ENCODE data around the gene ATP8A2. TPM values are rescaled to one million over a fixed set of nuclear protein-coding genes. Genes with fewer than 3 reads are reported as not detected.
A peak's percentile ranks its signal among the peaks of the same experiment; 100 is the strongest.

ATP8A2 gene
- total RNA-seq, 4 donors from 2014 or later: not detected

DNA sequence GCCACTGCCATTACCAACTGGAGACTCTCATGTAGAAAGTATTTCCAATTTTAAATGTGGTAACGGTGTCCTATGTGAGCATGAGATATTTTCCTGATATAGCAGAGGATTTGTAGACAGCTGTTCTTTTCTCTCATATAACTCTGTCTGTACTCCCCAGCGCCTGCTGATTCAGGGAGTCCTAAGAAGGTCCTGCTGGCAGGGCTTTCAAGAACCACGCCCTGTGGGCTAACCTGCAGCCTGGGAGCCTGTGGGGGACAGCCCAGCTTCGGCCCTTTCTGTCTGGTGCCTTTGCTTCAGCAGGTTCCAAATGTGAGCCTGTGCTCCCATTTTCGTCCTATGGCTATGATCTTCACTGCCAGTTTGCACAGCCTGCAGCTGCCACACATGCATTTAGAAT, 316.8 kb downstream of the ATP8A2 start:
- Histone ChIP-seq H3K9me3 (no peaks in the 10 kb centered on the region), H3K36me3 (no peaks in the 10 kb centered on the region), H3K4me1 (peaks cover 63 to 65% of the 10 kb centered on the region in 2 donors), H3K4me3 (no peak overlapping the region), H3K27me3 (no peaks in the 10 kb centered on the region), H3K27ac (peak overlapping the region; percentile 30 to 78 (median 73))
- ATAC-seq (peak; percentile 87 to 92), DNase-seq (peak; percentile 41 to 78)
- TF ChIP-seq POLR2A (IDR thresholded peaks at IDR 0.05): no peak
- TF ChIP-seq, protein P1, sequence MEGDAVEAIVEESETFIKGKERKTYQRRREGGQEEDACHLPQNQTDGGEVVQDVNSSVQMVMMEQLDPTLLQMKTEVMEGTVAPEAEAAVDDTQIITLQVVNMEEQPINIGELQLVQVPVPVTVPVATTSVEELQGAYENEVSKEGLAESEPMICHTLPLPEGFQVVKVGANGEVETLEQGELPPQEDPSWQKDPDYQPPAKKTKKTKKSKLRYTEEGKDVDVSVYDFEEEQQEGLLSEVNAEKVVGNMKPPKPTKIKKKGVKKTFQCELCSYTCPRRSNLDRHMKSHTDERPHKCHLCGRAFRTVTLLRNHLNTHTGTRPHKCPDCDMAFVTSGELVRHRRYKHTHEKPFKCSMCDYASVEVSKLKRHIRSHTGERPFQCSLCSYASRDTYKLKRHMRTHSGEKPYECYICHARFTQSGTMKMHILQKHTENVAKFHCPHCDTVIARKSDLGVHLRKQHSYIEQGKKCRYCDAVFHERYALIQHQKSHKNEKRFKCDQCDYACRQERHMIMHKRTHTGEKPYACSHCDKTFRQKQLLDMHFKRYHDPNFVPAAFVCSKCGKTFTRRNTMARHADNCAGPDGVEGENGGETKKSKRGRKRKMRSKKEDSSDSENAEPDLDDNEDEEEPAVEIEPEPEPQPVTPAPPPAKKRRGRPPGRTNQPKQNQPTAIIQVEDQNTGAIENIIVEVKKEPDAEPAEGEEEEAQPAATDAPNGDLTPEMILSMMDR (IDR thresholded peaks at IDR 0.05 in 4 of 5, conservative IDR thresholded peaks at IDR 0.05 in 1 of 5): no peak
- intact Hi-C loops (cut with DNase I; ENCODE audit: low total_unique reads): no loop called here
- in situ Hi-C loops (cut with MboI; ENCODE audit: low sequenced_read_pairs in 4 of 4): no loop called here

DNA sequence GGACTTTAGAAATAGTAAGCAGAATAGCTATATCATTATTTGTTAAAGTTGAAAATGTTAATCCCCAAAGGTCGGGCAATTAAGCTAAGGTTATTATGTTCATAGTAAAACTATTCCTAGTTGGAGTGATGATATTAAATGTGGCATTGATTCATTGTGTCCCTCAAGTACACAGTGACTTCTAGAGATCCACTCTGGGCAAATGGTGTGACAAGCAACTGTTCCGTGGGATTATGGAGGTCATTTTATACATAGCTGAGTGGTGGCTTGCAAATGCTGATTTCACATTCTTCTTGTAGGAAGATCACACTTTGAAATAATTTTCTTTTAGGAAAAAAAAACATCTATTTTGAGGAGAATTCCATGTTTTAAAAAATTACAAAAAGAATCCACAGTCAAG, 317.8 kb downstream of the ATP8A2 start:
- in situ Hi-C loops (cut with MboI; ENCODE audit: low sequenced_read_pairs in 4 of 4) (no loop called here), intact Hi-C loops (cut with DNase I; ENCODE audit: low total_unique reads) (no loop called here)
- H3K9me3 ChIP-seq: no peaks in the 10 kb centered on the region
- H3K27ac ChIP-seq: peak overlapping the region in 3 of 4 donors; percentile 70 to 78 (median 76)
- H3K4me1 ChIP-seq: peaks cover 57% of the 10 kb centered on the region in 2 donors
- DNase-seq (no peak), ATAC-seq (no peak)
- no peak overlapping the region for H3K4me3 ChIP-seq
- H3K36me3 ChIP-seq: no peaks in the 10 kb centered on the region
- H3K27me3 ChIP-seq: no peaks in the 10 kb centered on the region
- TF ChIP-seq POLR2A (IDR thresholded peaks at IDR 0.05): no peak
- TF ChIP-seq, protein P1 (IDR thresholded peaks at IDR 0.05 in 4 of 5, conservative IDR thresholded peaks at IDR 0.05 in 1 of 5): no peak

DNA sequence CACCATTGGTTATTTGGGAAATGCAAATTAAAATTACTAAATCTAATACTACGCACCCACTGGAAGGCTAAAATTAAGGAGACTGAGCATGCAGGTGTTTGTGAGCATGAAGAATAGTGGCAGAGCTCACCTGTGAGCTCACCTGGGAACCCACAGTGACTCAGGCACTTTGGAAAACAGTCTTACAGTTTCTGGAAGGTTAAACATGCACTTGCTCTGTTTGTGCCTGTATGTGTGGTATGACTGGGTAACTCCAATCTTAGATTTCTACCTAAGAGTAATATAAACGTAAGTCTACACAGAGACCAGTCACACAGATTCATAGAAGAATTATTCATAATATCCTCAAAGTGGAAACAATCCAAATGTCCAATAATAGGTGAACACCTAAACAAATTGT, 318.8 kb downstream of the ATP8A2 start:
- H3K27ac ChIP-seq: no peak overlapping the region
- H3K9me3 ChIP-seq: no peaks in the 10 kb centered on the region
- intact Hi-C loops (cut with DNase I; ENCODE audit: low total_unique reads) (no loop called here), in situ Hi-C loops (cut with MboI; ENCODE audit: low sequenced_read_pairs in 4 of 4) (no loop called here)
- no peak for ATAC-seq
- H3K4me3 ChIP-seq: no peak overlapping the region
- no peak for TF ChIP-seq POLR2A (IDR thresholded peaks at IDR 0.05)
- TF ChIP-seq, protein P1 (IDR thresholded peaks at IDR 0.05 in 4 of 5, conservative IDR thresholded peaks at IDR 0.05 in 1 of 5): no peak
- no peaks in the 10 kb centered on the region for H3K36me3 ChIP-seq
- H3K27me3 ChIP-seq: no peaks in the 10 kb centered on the region
- no peak for DNase-seq
- peaks cover 47 to 48% of the 10 kb centered on the region in 2 donors for H3K4me1 ChIP-seq

DNA sequence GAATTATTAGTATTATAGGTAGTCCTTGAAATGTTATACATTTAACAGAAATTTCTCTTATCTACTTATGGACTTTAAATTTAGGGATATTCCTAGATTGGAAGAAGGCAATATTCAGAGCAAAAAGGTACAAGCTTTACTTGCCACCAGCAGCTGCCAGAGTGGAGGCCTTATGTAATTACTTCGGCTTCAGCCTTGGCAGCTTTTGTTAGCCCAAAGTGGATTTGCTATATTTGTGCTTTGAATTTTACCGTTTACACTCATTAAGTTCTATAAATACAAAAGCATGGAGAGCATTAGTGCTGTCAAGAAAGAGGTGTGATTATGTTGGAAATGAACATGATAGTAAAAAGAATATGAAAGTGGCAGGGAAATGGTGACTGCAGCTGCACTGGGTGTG, 319.9 kb downstream of the ATP8A2 start:
- Histone ChIP-seq H3K4me3 (no peak overlapping the region), H3K36me3 (no peaks in the 10 kb centered on the region), H3K27ac (peak overlapping the region in 2 of 4 donors; percentile 9 to 30), H3K9me3 (no peaks in the 10 kb centered on the region), H3K27me3 (no peaks in the 10 kb centered on the region), H3K4me1 (peaks cover 47 to 48% of the 10 kb centered on the region in 2 donors)
- no peak for DNase-seq
- TF ChIP-seq, protein P1 (IDR thresholded peaks at IDR 0.05 in 4 of 5, conservative IDR thresholded peaks at IDR 0.05 in 1 of 5): no peak
- no peak for TF ChIP-seq POLR2A (IDR thresholded peaks at IDR 0.05)
- no peak for ATAC-seq
- in situ Hi-C loops (cut with MboI; ENCODE audit: low sequenced_read_pairs in 4 of 4) (no loop called here), intact Hi-C loops (cut with DNase I; ENCODE audit: low total_unique reads) (no loop called here)

DNA sequence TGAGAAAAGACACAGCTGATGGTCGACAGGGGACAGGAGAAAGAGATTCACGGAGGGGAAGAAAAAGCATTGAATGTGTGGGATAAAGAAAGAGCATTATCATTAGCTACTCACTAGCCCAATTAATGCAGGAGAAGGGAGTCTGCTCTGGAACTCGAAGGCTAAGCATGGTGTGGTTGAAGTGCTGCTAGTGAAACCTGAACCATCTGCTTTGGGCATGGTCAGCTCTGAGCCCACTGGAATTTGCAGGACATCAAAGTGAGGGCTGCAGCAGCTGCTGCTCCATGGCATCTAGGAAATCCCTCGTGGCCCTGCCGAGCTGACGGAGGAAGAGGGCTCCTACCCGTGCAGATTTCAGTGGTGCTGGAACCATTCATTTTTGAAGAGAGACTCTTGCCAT, 320.3 kb downstream of the ATP8A2 start:
- TF ChIP-seq POLR2A (IDR thresholded peaks at IDR 0.05): no peak
- TF ChIP-seq, protein P1 (IDR thresholded peaks at IDR 0.05 in 4 of 5, conservative IDR thresholded peaks at IDR 0.05 in 1 of 5): no peak
- H3K27ac ChIP-seq: peak overlapping the region in 2 of 4 donors; percentile 9 to 30
- no peaks in the 10 kb centered on the region for H3K9me3 ChIP-seq
- no peak overlapping the region for H3K4me3 ChIP-seq
- intact Hi-C loops (cut with DNase I; ENCODE audit: low total_unique reads): no loop called here
- no peaks in the 10 kb centered on the region for H3K27me3 ChIP-seq
- ATAC-seq: peak; percentile 36 to 72
- H3K4me1 ChIP-seq: peaks cover 44 to 48% of the 10 kb centered on the region in 2 donors
- no peaks in the 10 kb centered on the region for H3K36me3 ChIP-seq
- in situ Hi-C loops (cut with MboI; ENCODE audit: low sequenced_read_pairs in 4 of 4): no loop called here
- DNase-seq: peak in 1 of 2 donors; percentile 25
